H1 (cell line): ENCODE measurements around the gene PTX3. TPM values are rescaled to one million over a fixed set of nuclear protein-coding genes. Genes with fewer than 3 reads are reported as not detected.

ENCODE experiments used
- CTCF ChIA-PET: fragments of 300-600 bp; sonication (Branson Sonifier 250); formaldehyde crosslinking; loops from one replicate; lab custom pipeline; 2021; ENCODE audit not compliant: partially characterized antibody; lab: Charles Lee
- POLR2A ChIA-PET: fragments of 300-600 bp; sonication (Branson Sonifier 250); formaldehyde crosslinking; loops from one replicate; lab custom pipeline; 2021; ENCODE audit warnings: inconsistent platforms; ENCODE audit not compliant: partially characterized antibody; lab: Charles Lee
- DNase-seq, 2 experiments: peaks; one replicate each; pipeline versions ENCODE4 v3.0.0 to v3.0.0-alpha.2; 2010 to 2022; ENCODE audit warnings: low spot score in 2 of 2, low read depth in 1 of 2, mixed read lengths in 1 of 2
- FAIRE-seq: peaks from 2 replicates; lab custom pipeline; 2011; peaks lifted over from hg19 to GRCh38; lab: Jason Lieb, UNC
- H2AFZ ChIP-seq: 2 replicates; pipeline ENCODE4 v1.8.1; 2012; ENCODE audit warnings: low read length, inconsistent platforms
- H2AK5ac ChIP-seq: 2 replicates; pipeline ENCODE4 v1.6.1; 2013; ENCODE audit warnings: low read depth, low read length
- H2BK120ac ChIP-seq: replicated peaks from 2 replicates; pipeline ENCODE3; 2013; ENCODE audit warnings: low read depth, low read length, inconsistent platforms
- H2BK12ac ChIP-seq: 2 replicates; pipeline ENCODE4 v1.6.1; 2013; ENCODE audit warnings: low read depth, low read length
- H2BK15ac ChIP-seq: 2 replicates; pipeline ENCODE4 v1.6.1; 2013; ENCODE audit warnings: low read length
- H2BK20ac ChIP-seq: 2 replicates; pipeline ENCODE4 v1.6.1; 2013; ENCODE audit warnings: low read length
- H2BK5ac ChIP-seq: 2 replicates; pipeline ENCODE4 v1.6.1; 2013; ENCODE audit warnings: low read depth, low read length
- H3K14ac ChIP-seq: 2 replicates; pipeline ENCODE4 v1.6.1; 2013; ENCODE audit warnings: inconsistent platforms; ENCODE audit not compliant: insufficient read length
- H3K18ac ChIP-seq: 2 replicates; pipeline ENCODE4 v1.6.1; 2013; ENCODE audit warnings: low read length; ENCODE audit errors: extremely low read depth
- H3K23ac ChIP-seq: 2 replicates; pipeline ENCODE4 v1.6.1; 2013; ENCODE audit warnings: inconsistent platforms; ENCODE audit not compliant: insufficient read length
- H3K23me2 ChIP-seq: 2 replicates; pipeline ENCODE4 v1.6.1; 2013; ENCODE audit warnings: low read depth, low read length
- H3K27ac ChIP-seq: 2 replicates; pipeline ENCODE4 v1.6.1; 2011; ENCODE audit warnings: low read depth, low read length, inconsistent platforms
- H3K27me3 ChIP-seq, 4 experiments: replicated peaks in 1 of 4; 1 replicate in 1 of 4; 2 replicates in 3 of 4; pipeline versions ENCODE4 v1.6.1 to v1.8.1; 2011 to 2013; ENCODE audit warnings: low read length in 3 of 4, mild to moderate bottlenecking in 3 of 4, inconsistent platforms in 2 of 4, mixed read lengths in 2 of 4, moderate library complexity in 1 of 4; ENCODE audit not compliant: control insufficient read depth in 3 of 4, insufficient read depth in 3 of 4; ENCODE audit errors: extremely low read depth in 1 of 4
- H3K36me3 ChIP-seq, 4 experiments: 2 replicates each; pipeline versions ENCODE4 v1.6.1 to v1.8.1; 2011 to 2013; ENCODE audit warnings: mild to moderate bottlenecking in 4 of 4, low read length in 3 of 4, moderate library complexity in 2 of 4, control low read depth in 1 of 4, inconsistent platforms in 1 of 4; ENCODE audit not compliant: insufficient read depth in 4 of 4, control insufficient read depth in 2 of 4
- H3K4ac ChIP-seq: replicated peaks from 2 replicates; pipeline ENCODE3; 2013; ENCODE audit warnings: low read length, low read depth, mixed read lengths, inconsistent platforms; ENCODE audit not compliant: insufficient read length
- H3K4me1 ChIP-seq, 4 experiments: replicated peaks in 1 of 4; 1 replicate in 1 of 4; 2 replicates in 3 of 4; pipeline versions ENCODE4 v1.6.1 to v1.8.1; 2011 to 2013; ENCODE audit warnings: low read length in 3 of 4, inconsistent platforms in 2 of 4, mixed read lengths in 1 of 4; ENCODE audit not compliant: insufficient read depth in 4 of 4, control insufficient read depth in 3 of 4
- H3K4me2 ChIP-seq, 2 experiments: 2 replicates each; pipeline versions ENCODE4 v1.6.1 to v1.8.1; 2011 to 2013; ENCODE audit warnings: low read depth in 2 of 2, low read length in 2 of 2, control low read depth in 1 of 2, inconsistent platforms in 1 of 2, mild to moderate bottlenecking in 1 of 2; ENCODE audit not compliant: insufficient read depth in 1 of 2
- H3K4me3 ChIP-seq, 4 experiments: fragments of 200-600, 300-600 bp in 1 of 4; sonication (generic), shearing (Covaris generic), sonication (Bioruptor Twin) in 1 of 4; 2 replicates each; pipeline versions ENCODE4 v1.5.1 to v1.8.1; 2011 to 2016; ENCODE audit warnings: low read length in 4 of 4, low read depth in 3 of 4, control low read depth in 2 of 4, inconsistent platforms in 2 of 4, mild to moderate bottlenecking in 2 of 4, mixed read lengths in 1 of 4, moderate library complexity in 1 of 4; ENCODE audit not compliant: insufficient read depth in 2 of 4; ENCODE audit errors: extremely low read depth in 1 of 4
- H3K56ac ChIP-seq: replicated peaks from 2 replicates; pipeline ENCODE3; 2013; ENCODE audit warnings: low read depth, mild to moderate bottlenecking, mixed read lengths, low read length, inconsistent platforms; ENCODE audit not compliant: insufficient read length
- H3K79me1 ChIP-seq: 2 replicates; pipeline ENCODE4 v1.6.1; 2013; ENCODE audit warnings: low read depth, low read length, control low read depth
- H3K79me2 ChIP-seq, 2 experiments: 2 replicates each; pipeline versions ENCODE4 v1.6.1 to v1.8.1; 2012 to 2013; ENCODE audit warnings: low read length in 2 of 2, mild to moderate bottlenecking in 2 of 2, inconsistent platforms in 1 of 2; ENCODE audit not compliant: insufficient read depth in 2 of 2, control insufficient read depth in 1 of 2
- H3K9ac ChIP-seq, 4 experiments: replicated peaks in 1 of 4; 1 replicate in 1 of 4; 2 replicates in 3 of 4; pipeline versions ENCODE4 v1.6.1 to v1.8.1; 2011 to 2013; ENCODE audit warnings: low read depth in 3 of 4, low read length in 3 of 4, control low read depth in 2 of 4, mild to moderate bottlenecking in 2 of 4, moderate library complexity in 2 of 4, inconsistent platforms in 1 of 4; ENCODE audit errors: extremely low read depth in 1 of 4
- H3K9me3 ChIP-seq, 2 experiments: 2 replicates each; pipeline versions ENCODE4 v1.6.1 to v1.8.1; 2012 to 2013; ENCODE audit warnings: mild to moderate bottlenecking in 2 of 2, moderate library complexity in 2 of 2, control low read depth in 1 of 2, inconsistent platforms in 1 of 2, low read depth in 1 of 2, low read length in 1 of 2, mixed read lengths in 1 of 2; ENCODE audit not compliant: insufficient read depth in 2 of 2
- H4K20me1 ChIP-seq, 2 experiments: replicated peaks in 1 of 2; 2 replicates each; pipeline versions ENCODE3 to v1.8.1; 2011 to 2013; ENCODE audit warnings: inconsistent platforms in 2 of 2, low read length in 2 of 2, mild to moderate bottlenecking in 1 of 2; ENCODE audit not compliant: insufficient read depth in 2 of 2, control insufficient read depth in 1 of 2
- H4K5ac ChIP-seq: 2 replicates; pipeline ENCODE4 v1.6.1; 2013; ENCODE audit warnings: low read length, low read depth, mixed read lengths, inconsistent platforms; ENCODE audit not compliant: insufficient read length
- H4K8ac ChIP-seq: 2 replicates; pipeline ENCODE4 v1.8.0; 2013; ENCODE audit warnings: mild to moderate bottlenecking, moderate library complexity, low read length, inconsistent platforms; ENCODE audit not compliant: insufficient read depth; ENCODE audit errors: extremely low read depth
- H4K91ac ChIP-seq: replicated peaks from 2 replicates; pipeline ENCODE3; 2013; ENCODE audit warnings: low read length, mixed read lengths, inconsistent platforms; ENCODE audit not compliant: insufficient read length
- BACH1 ChIP-seq: IDR thresholded peaks from 2 replicates; pipeline ENCODE4 v1.6.1; 2012; ENCODE audit warnings: low read length, improper control_type of control experiment
- BRCA1 ChIP-seq: IDR thresholded peaks from 2 replicates; pipeline ENCODE4 v1.6.1; 2012; ENCODE audit warnings: low read depth, low read length, improper control_type of control experiment
- CBX5 ChIP-seq: fragments of 300-800, 300-1000 bp; sonication (generic); IDR thresholded peaks from 2 replicates; pipeline ENCODE4 v1.7.1; 2016; ENCODE audit warnings: antibody characterized with exemption, low read length, low read depth
- CBX8 ChIP-seq: fragments of 300-800, 300-1000 bp; sonication (generic); IDR thresholded peaks from 2 replicates; pipeline ENCODE4 v1.7.1; 2016; ENCODE audit warnings: low read depth, low read length, borderline replicate concordance
- EZH2 ChIP-seq: fragments of 200-600 bp; sonication (generic); IDR thresholded peaks from 2 replicates; pipeline ENCODE4 v1.7.1; 2012; ENCODE audit warnings: low read depth, mild to moderate bottlenecking, moderate library complexity, low read length, inconsistent platforms; ENCODE audit not compliant: severe bottlenecking
- JUN ChIP-seq: IDR thresholded peaks from 2 replicates; pipeline ENCODE4 v1.6.1; 2011; ENCODE audit warnings: low read depth, mild to moderate bottlenecking, improper control_type of control experiment, low read length
- PHF8 ChIP-seq: fragments of 200-600 bp; sonication (generic); conservative IDR thresholded peaks from 2 replicates; pipeline ENCODE4 v1.7.1; 2012; ENCODE audit warnings: low read depth, mild to moderate bottlenecking, inconsistent platforms, low read length, moderate library complexity
- POLR2A ChIP-seq, 2 experiments: IDR thresholded peaks; 1 replicate in 1 of 2; 2 replicates in 1 of 2; pipeline ENCODE4 v1.6.1; 2011; ENCODE audit warnings: low read depth in 2 of 2, low read length in 2 of 2, mild to moderate bottlenecking in 2 of 2; ENCODE audit errors: control extremely low read depth in 1 of 2
- POLR2AphosphoS5 ChIP-seq: IDR thresholded peaks from 2 replicates; pipeline ENCODE4 v1.6.1; 2011; ENCODE audit warnings: low read depth, low read length
- SIN3A ChIP-seq, 2 experiments: IDR thresholded peaks in 1 of 2; conservative IDR thresholded peaks in 1 of 2; 2 replicates each; pipeline ENCODE4 v1.6.1; 2011 to 2012; ENCODE audit warnings: low read length in 2 of 2, improper control_type of control experiment in 1 of 2, low read depth in 1 of 2, mild to moderate bottlenecking in 1 of 2
- TAF7 ChIP-seq: optimal IDR thresholded peaks from 2 replicates; pipeline ENCODE3; 2011; ENCODE audit warnings: low read depth, mild to moderate bottlenecking, inconsistent platforms, low read length, moderate library complexity, borderline replicate concordance
- WGBS, 2 experiments: shearing (Covaris generic) in 1 of 2; methylation state at CpG; one replicate each; pipeline versions ENCODE4 v1.1.6 to v1.1.7; 2013 to 2015; ENCODE audit warnings: low lambda C conversion rate in 2 of 2, mixed read lengths in 2 of 2, inconsistent platforms in 1 of 2, low coverage in 1 of 2, missing lambda C conversion rate in 1 of 2; ENCODE audit not compliant: insufficient replicate concordance in 2 of 2, insufficient coverage in 1 of 2, insufficient read length in 1 of 2; ENCODE audit errors: extremely low coverage in 1 of 2, missing lambda C conversion rate in 1 of 2; 5-methylcytosine and 5-hydroxymethylcytosine counted together
- polyA plus RNA-seq, 7 experiments: library from polyadenylated mRNA; depleted of rRNA in 3 of 7; stranded (reverse) in 5 of 7; unstranded in 2 of 7; fragments of >200 nt in 5 of 7; fragments of 200-250 nt in 2 of 7; gene quantifications; 1 replicate in 5 of 7; 2 replicates in 1 of 7; 4 replicates in 1 of 7; pipeline versions ENCODE4 v1.2.1 to v1.2.3, GENCODE V29; 2011 to 2013; ENCODE audit warnings: missing spikeins in 2 of 7, mixed read lengths in 2 of 7
- total RNA-seq: library from RNA; stranded (reverse); fragmentation: NEBNext Ultra II Directional; extraction: Animal tissue kit (Norgen Biotek cat#: 25700); gene quantifications from 2 replicates; pipeline ENCODE4 v1.2.1, GENCODE V29; 2021
- TF ChIP-seq, protein P1 (sequence below): IDR thresholded peaks from 2 replicates; pipeline ENCODE4 v1.6.1; 2011; ENCODE audit warnings: low read length, improper control_type of control experiment
- TF ChIP-seq, protein P2 (sequence below): IDR thresholded peaks from 2 replicates; pipeline ENCODE4 v1.6.1; 2011; ENCODE audit warnings: low read depth, mild to moderate bottlenecking, low read length; ENCODE audit not compliant: insufficient read depth

PTX3 gene
- total and polyA plus RNA-seq, 2 of the 8 experiments (the other 6 are each of a cell fraction or from before 2014, with no cell fraction given), result 1.2 to 1.7 TPM

- Histone ChIP-seq H2BK20ac (no peak overlapping the region), H3K23ac (no peak overlapping the region), H3K4me2 (no peak overlapping the region), H3K14ac (no peak overlapping the region), H2BK12ac (no peak overlapping the region), H2AFZ (no peak overlapping the region), H3K79me1 (no peaks in the 10 kb centered on the region), H2BK5ac (no peak overlapping the region), H3K79me2 (no peaks in the 10 kb centered on the region), H3K4me3 (no peak overlapping the region), H3K36me3 (peaks cover 0 to 2% (median 0%) of the 10 kb centered on the region in 4 experiments; a peak in 1 of 8 replicates), H3K9ac (no peak overlapping the region), H3K56ac (no peak overlapping the region), H3K4me1 (no peaks in the 10 kb centered on the region; a peak in 1 of 7 replicates), H3K27me3 (no peaks in the 10 kb centered on the region), H3K4ac (no peak overlapping the region), H3K23me2 (no peaks in the 10 kb centered on the region), H3K9me3 (no peaks in the 10 kb centered on the region), H4K8ac (no peak overlapping the region), H2BK120ac (no peak overlapping the region), H4K91ac (no peak overlapping the region), H3K18ac (no peak overlapping the region), H2AK5ac (no peak overlapping the region), H2BK15ac (no peak overlapping the region), H4K5ac (no peak overlapping the region), H4K20me1 (no peaks in the 10 kb centered on the region), H3K27ac (no peak overlapping the region)
- no peak for FAIRE-seq
- no peak for DNase-seq
- WGBS, 2 experiments, result 85% methylated on average over 2 of the region's 2 CpGs; no CpG with 5 or more reads in 1 of the 2 experiments
- ChIA-PET CTCF (no interaction called here), POLR2A (no interaction called here)
- TF ChIP-seq BRCA1 (no peak), POLR2A (IDR thresholded peaks at IDR 0.05; ENCODE audit: control extremely low read depth in 1 of 2, low read depth in 2 of 2, low read length in 2 of 2) (no peak), BACH1 (no peak), JUN (no peak), CBX5 (no peak), POLR2AphosphoS5 (no peak), CBX8 (no peak), TAF7 (no peak), EZH2 (no peak), SIN3A (conservative IDR thresholded peaks at IDR 0.05 in 1 of 2, IDR thresholded peaks at IDR 0.05 in 1 of 2; ENCODE audit: low read depth in 1 of 2, low read length in 2 of 2) (no peak), PHF8 (no peak)
- TF ChIP-seq, protein P1, sequence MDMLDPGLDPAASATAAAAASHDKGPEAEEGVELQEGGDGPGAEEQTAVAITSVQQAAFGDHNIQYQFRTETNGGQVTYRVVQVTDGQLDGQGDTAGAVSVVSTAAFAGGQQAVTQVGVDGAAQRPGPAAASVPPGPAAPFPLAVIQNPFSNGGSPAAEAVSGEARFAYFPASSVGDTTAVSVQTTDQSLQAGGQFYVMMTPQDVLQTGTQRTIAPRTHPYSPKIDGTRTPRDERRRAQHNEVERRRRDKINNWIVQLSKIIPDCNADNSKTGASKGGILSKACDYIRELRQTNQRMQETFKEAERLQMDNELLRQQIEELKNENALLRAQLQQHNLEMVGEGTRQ, result no peak
- TF ChIP-seq, protein P2, sequence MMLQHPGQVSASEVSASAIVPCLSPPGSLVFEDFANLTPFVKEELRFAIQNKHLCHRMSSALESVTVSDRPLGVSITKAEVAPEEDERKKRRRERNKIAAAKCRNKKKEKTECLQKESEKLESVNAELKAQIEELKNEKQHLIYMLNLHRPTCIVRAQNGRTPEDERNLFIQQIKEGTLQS, result no peak
These were observed 54.5 kb downstream of the PTX3 start for GRCh38 chr3:157491136-157491535.
